Esophagus squamous epithelium (tissue), 5 donors: ENCODE results near the gene CERS3. TPM values are rescaled to one million over a fixed set of nuclear protein-coding genes. Genes with fewer than 3 reads are reported as not detected.

Source experiments
- DNase-seq: peaks from one replicate; lab custom pipeline; 2025; lab: John Stamatoyannopoulos, UW
- H3K27ac ChIP-seq, 4 donors: fragments of 200-600 bp; sonication (generic); one replicate each; pipeline ENCODE4 v1.5.1; 2016 to 2019; ENCODE audit warnings: mild to moderate bottlenecking in 1 of 4
- H3K27me3 ChIP-seq, 4 donors: fragments of 200-600 bp; sonication (generic); 1 replicate in 3 of 4; 2 replicates in 1 of 4; pipeline versions ENCODE4 v1.5.1 to v1.6.0; 2017 to 2021; ENCODE audit warnings: antibody characterized with exemption in 1 of 4
- H3K36me3 ChIP-seq, 3 donors: fragments of 200-600 bp; sonication (generic); one replicate each; pipeline ENCODE4 v1.5.1; 2016 to 2019
- H3K4me1 ChIP-seq, 3 donors: fragments of 200-600 bp; sonication (generic); one replicate each; pipeline ENCODE4 v1.5.1; 2017 to 2019
- H3K4me3 ChIP-seq, 4 donors: fragments of 200-600 bp; sonication (generic); 1 replicate in 3 of 4; 2 replicates in 1 of 4; pipeline ENCODE4 v1.5.1; 2016 to 2019; ENCODE audit warnings: mild to moderate bottlenecking in 2 of 4, moderate library complexity in 1 of 4
- H3K9me3 ChIP-seq, 3 donors: fragments of 200-600 bp; sonication (generic); one replicate each; pipeline ENCODE4 v1.5.1; 2016 to 2019
- CTCF ChIP-seq, 6 experiments: fragments of 450-650 bp in 4 of 6; fragments of 200-600 bp in 2 of 6; sonication (generic) in 2 of 6; IDR thresholded peaks; one replicate each; pipeline ENCODE4 v1.5.1; 2016 to 2019; ENCODE audit warnings: antibody characterized with exemption in 6 of 6, mild to moderate bottlenecking in 4 of 6, moderate library complexity in 4 of 6
- POLR2A ChIP-seq, 4 donors: fragments of 450-650 bp; IDR thresholded peaks; one replicate each; pipeline ENCODE4 v1.6.1; 2017; ENCODE audit warnings: antibody characterized with exemption in 4 of 4, mild to moderate bottlenecking in 4 of 4, moderate library complexity in 3 of 4
- WGBS, 2 donors: methylation state at CpG; one replicate each; pipeline ENCODE4 v1.1.5; 2018; 5-methylcytosine and 5-hydroxymethylcytosine counted together
- intact Hi-C: fragments of 100-400 bp; cut with DNase I; formaldehyde crosslinking; loops from one replicate; pipeline ENCODE4 v1.15.0; 2022
- total RNA-seq, 4 donors: library from RNA; depleted of rRNA; stranded (reverse); fragments of >200 nt; gene quantifications; one replicate each; pipeline ENCODE4 v1.1.0, GENCODE V29; 2016
- donor health status: DM: yes; HTN: yes; CAD: no.

Gene CERS3
- total RNA-seq, 4 donors from 2014 or later, result 38.5 to 133 (median 81.9) TPM

DNA sequence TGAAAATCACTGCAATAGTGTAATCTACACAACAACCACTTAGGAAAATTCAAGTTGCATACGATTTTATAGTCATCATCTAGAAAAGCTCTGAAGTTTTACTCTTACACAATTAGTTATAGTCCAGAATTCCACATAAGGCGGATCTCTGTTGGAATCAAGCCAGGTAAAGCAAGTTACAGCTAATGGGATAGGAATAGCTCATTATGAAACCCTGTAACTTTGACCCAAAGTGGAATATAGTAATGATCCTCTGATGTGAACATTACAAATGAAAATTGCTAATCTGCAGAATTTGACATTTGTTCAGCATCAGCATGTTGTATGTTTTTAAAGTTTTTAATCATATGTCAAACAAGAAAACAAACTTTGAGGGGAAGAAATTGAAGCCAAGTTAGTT is 4.4 kb downstream of the CERS3 start:
- TF ChIP-seq CTCF (IDR thresholded peaks at IDR 0.05), result no peak
- TF ChIP-seq POLR2A (IDR thresholded peaks at IDR 0.05), result no peak
- intact Hi-C loops, result no loop called here
- peaks cover 7 to 52% (median 7%) of the 10 kb centered on the region in 3 donors for H3K4me1 ChIP-seq
- no peak for DNase-seq
- no peaks in the 10 kb centered on the region for H3K27me3 ChIP-seq
- WGBS, 2 donors, result 39 to 56% methylated on average over 2 of the region's 2 CpGs
- no peak overlapping the region for H3K4me3 ChIP-seq
- H3K36me3 ChIP-seq, result peaks cover 0 to 29% (median 0%) of the 10 kb centered on the region in 3 donors
- H3K9me3 ChIP-seq, result no peaks in the 10 kb centered on the region
- no peak overlapping the region for H3K27ac ChIP-seq

- WGBS, 2 donors, result 95 to 98% methylated on average over 3 of the region's 3 CpGs
- peaks cover 0 to 38% (median 0%) of the 10 kb centered on the region in 3 donors for H3K36me3 ChIP-seq
- no peak for TF ChIP-seq POLR2A (IDR thresholded peaks at IDR 0.05)
- no peak for TF ChIP-seq CTCF (IDR thresholded peaks at IDR 0.05)
Observed at GRCh38 chr15:100521907-100522306, 6.8 kb downstream of the CERS3 start.

DNA sequence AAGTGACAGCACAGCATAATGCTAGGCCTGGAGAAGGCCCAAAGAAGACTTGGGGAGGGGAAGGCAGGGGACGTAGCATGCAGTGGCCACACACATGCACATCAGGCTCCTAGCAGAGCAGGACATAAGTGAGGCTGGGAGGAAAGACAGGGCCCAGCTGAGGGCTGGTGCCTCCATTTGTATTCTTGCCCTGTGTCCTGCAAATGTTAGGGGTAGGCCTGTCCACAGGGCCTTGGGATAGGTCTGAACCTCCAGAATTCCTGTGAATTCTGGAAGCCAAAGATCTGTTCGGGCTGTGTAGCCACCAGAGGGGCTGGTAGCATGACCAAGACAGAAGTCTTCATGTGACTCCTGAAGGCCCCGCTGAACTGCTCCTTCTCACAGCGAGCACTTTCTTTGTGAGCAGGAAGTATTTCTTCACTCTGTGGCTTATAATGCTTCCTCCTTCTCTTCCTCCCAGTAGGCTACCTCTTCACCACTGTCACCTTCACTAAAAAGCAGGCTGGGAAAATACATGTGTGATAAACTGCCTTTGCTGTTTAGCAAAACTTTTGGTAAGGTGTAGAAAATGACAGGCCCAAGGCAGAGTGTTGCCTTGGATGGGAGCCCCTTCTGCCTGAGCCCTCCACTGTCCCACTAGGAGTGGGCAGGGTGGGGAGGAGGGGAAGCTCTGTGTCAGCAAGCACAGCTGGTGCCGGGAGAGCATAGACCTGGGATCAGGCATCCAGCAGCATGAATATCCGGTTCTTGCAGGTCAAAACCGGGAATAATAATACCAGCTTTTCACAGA is 8.4 kb downstream of the CERS3 start:
- no peak overlapping the region for H3K4me3 ChIP-seq
- intact Hi-C loops, result no loop called here
- no peak overlapping the region for H3K27ac ChIP-seq
- DNase-seq, result no peak
- WGBS, 2 donors, result 52 to 62% methylated on average over 5 to 6 of the region's 7 CpGs
- H3K4me1 ChIP-seq, result peaks cover 2 to 53% (median 4%) of the 10 kb centered on the region in 3 donors
- H3K27me3 ChIP-seq, result no peaks in the 10 kb centered on the region
- TF ChIP-seq POLR2A (IDR thresholded peaks at IDR 0.05), result no peak
- no peak for TF ChIP-seq CTCF (IDR thresholded peaks at IDR 0.05)
- peaks cover 0 to 46% (median 0%) of the 10 kb centered on the region in 3 donors for H3K36me3 ChIP-seq
- no peaks in the 10 kb centered on the region for H3K9me3 ChIP-seq

More at GRCh38 chr15:100521907-100522306, 6.8 kb downstream of the CERS3 start:
- intact Hi-C loops, result no loop called here
- Histone ChIP-seq H3K4me3 (no peak overlapping the region), H3K27me3 (no peaks in the 10 kb centered on the region), H3K4me1 (peaks cover 7 to 53% (median 10%) of the 10 kb centered on the region in 3 donors), H3K9me3 (no peaks in the 10 kb centered on the region), H3K27ac (no peak overlapping the region)
- no peak for DNase-seq

GRCh38 chr15:100517846-100518245 is 10.9 kb downstream of the CERS3 start:
- 46 to 81% methylated on average over 3 of the region's 3 CpGs for WGBS, 2 donors
- Histone ChIP-seq H3K4me1 (peaks cover 0 to 38% (median 3%) of the 10 kb centered on the region in 3 donors), H3K27me3 (no peaks in the 10 kb centered on the region), H3K4me3 (no peak overlapping the region), H3K36me3 (peaks cover 0 to 57% (median 0%) of the 10 kb centered on the region in 3 donors), H3K9me3 (no peaks in the 10 kb centered on the region), H3K27ac (no peak overlapping the region)
- DNase-seq, result no peak
- no peak for TF ChIP-seq POLR2A (IDR thresholded peaks at IDR 0.05)
- no peak for TF ChIP-seq CTCF (IDR thresholded peaks at IDR 0.05)
- intact Hi-C loops, result no loop called here
